ENCODE results near the gene UQCRQ.
"Not testable (repeated sequence)": the region's sequence is repeated elsewhere in the genome, so short reads cannot be mapped to it uniquely, and the experiment has no call there.

UQCRQ gene

GRCh38 chr5:132834057-132834456 lies 32.4 kb upstream of the UQCRQ start:
- DNase-seq = no peak

- no peak for DNase-seq
These were observed 29.6 kb upstream of the UQCRQ start for GRCh38 chr5:132836852-132837251.

GRCh38 chr5:132837868-132838267 lies 28.6 kb upstream of the UQCRQ start:
- no peak for DNase-seq

- DNase-seq = no peak
These were observed 27.7 kb upstream of the UQCRQ start for GRCh38 chr5:132838516-132839282.

- DNase-seq = no peak
These were observed 26.8 kb upstream of the UQCRQ start for GRCh38 chr5:132839426-132840301.

- DNase-seq = no peak
These were observed 26.1 kb upstream of the UQCRQ start for GRCh38 chr5:132840313-132840712.

GRCh38 chr5:132840896-132841295 lies 25.5 kb upstream of the UQCRQ start:
- no peak for DNase-seq

- DNase-seq = no peak
These were observed 25.1 kb upstream of the UQCRQ start for GRCh38 chr5:132841305-132841704.

GRCh38 chr5:132848270-132848669 lies 18.2 kb upstream of the UQCRQ start:
- DNase-seq = no peak

- no peak for DNase-seq
These were observed 17.1 kb upstream of the UQCRQ start for GRCh38 chr5:132849347-132849746.

GRCh38 chr5:132850066-132850465 lies 16.4 kb upstream of the UQCRQ start:
- DNase-seq = no peak

GRCh38 chr5:132853323-132853722 lies 13.1 kb upstream of the UQCRQ start:
- no peak for DNase-seq

GRCh38 chr5:132853790-132854189 lies 12.7 kb upstream of the UQCRQ start:
- no peak for DNase-seq

- DNase-seq = no peak
These were observed 12.1 kb upstream of the UQCRQ start for GRCh38 chr5:132854301-132854700.

- DNase-seq = not testable (repeated sequence)
These were observed 11.4 kb upstream of the UQCRQ start for GRCh38 chr5:132854992-132855391.

- DNase-seq = no peak
These were observed 10.4 kb upstream of the UQCRQ start for GRCh38 chr5:132856011-132856410.

GRCh38 chr5:132859889-132860437 lies 6.5 kb upstream of the UQCRQ start:
- DNase-seq = no peak

- DNase-seq = no peak
These were observed 5.7 kb upstream of the UQCRQ start for GRCh38 chr5:132860742-132861141.

GRCh38 chr5:132865668-132866341 lies 637 bp upstream of the UQCRQ start:
- DNase-seq = no peak

GRCh38 chr5:132867046-132867451 lies 607 bp downstream of the UQCRQ start:
- no peak for DNase-seq

- no peak for DNase-seq
These were observed 2.3 kb downstream of the UQCRQ start for GRCh38 chr5:132868754-132869153.

- no peak for DNase-seq
These were observed 4.4 kb downstream of the UQCRQ start for GRCh38 chr5:132870801-132871200.
